Parathyroid adenoma (tissue), 2 donors: Measurements from ENCODE around the gene MCL1.
"Not testable (repeated sequence)": the region's sequence is repeated elsewhere in the genome, so short reads cannot be mapped to it uniquely, and the experiment has no call there.

Experiments used
- H2AFZ ChIP-seq: fragments of 300-600 bp; sonication (generic); one replicate; pipeline ENCODE4 v1.7.0; 2017; ENCODE audit warnings: antibody characterized with exemption, mild to moderate bottlenecking
- H3K27ac ChIP-seq: fragments of 300-600 bp; sonication (generic); one replicate; pipeline ENCODE4 v1.7.0; 2017
- H3K27me3 ChIP-seq: fragments of 300-600 bp; sonication (generic); one replicate; pipeline ENCODE4 v1.7.0; 2017; ENCODE audit warnings: low read length; ENCODE audit not compliant: control insufficient read depth, insufficient read depth
- H3K36me3 ChIP-seq: fragments of 300-600 bp; sonication (generic); one replicate; pipeline ENCODE4 v1.7.0; 2017; ENCODE audit warnings: low read length; ENCODE audit not compliant: control insufficient read depth, insufficient read depth
- H3K4me1 ChIP-seq: fragments of 300-600 bp; sonication (generic); one replicate; pipeline ENCODE4 v1.7.0; 2017; ENCODE audit warnings: control low read depth
- H3K4me2 ChIP-seq: fragments of 300-600 bp; sonication (generic); one replicate; pipeline ENCODE4 v1.7.0; 2017; ENCODE audit warnings: low read length
- H3K4me3 ChIP-seq: fragments of 300-600 bp; sonication (generic); one replicate; pipeline ENCODE4 v1.7.0; 2017; ENCODE audit warnings: low read depth, low read length
- H3K79me2 ChIP-seq: fragments of 300-600 bp; sonication (generic); one replicate; pipeline ENCODE4 v1.7.0; 2017; ENCODE audit warnings: control low read depth
- H3K9ac ChIP-seq: fragments of 300-600 bp; sonication (generic); one replicate; pipeline ENCODE4 v1.7.0; 2017; ENCODE audit warnings: mild to moderate bottlenecking
- H3K9me3 ChIP-seq: fragments of 300-600 bp; sonication (generic); one replicate; pipeline ENCODE4 v1.7.0; 2017; ENCODE audit warnings: low read length; ENCODE audit not compliant: control insufficient read depth
- TF ChIP-seq, protein P1 (sequence below): fragments of 300-600 bp; sonication (generic); IDR thresholded peaks from one replicate; pipeline ENCODE4 v1.7.0; 2017; ENCODE audit warnings: antibody characterized with exemption, mild to moderate bottlenecking
- donor health status: primary hyperparathyroidism.

Gene MCL1

GRCh38 chr1:150576367-150576711, 3.1 kb downstream of the MCL1 start:
- Histone ChIP-seq H3K4me2 (peak overlapping the region; percentile 64), H3K36me3 (no peaks in the 10 kb centered on the region), H2AFZ (no peak overlapping the region), H3K27ac (peak overlapping the region; percentile 97), H3K79me2 (peaks cover 38% of the 10 kb centered on the region), H3K9me3 (no peaks in the 10 kb centered on the region), H3K4me1 (peaks cover 15% of the 10 kb centered on the region), H3K4me3 (peak overlapping the region; percentile 99), H3K27me3 (no peaks in the 10 kb centered on the region), H3K9ac (no peak overlapping the region)
- TF ChIP-seq, protein P1, sequence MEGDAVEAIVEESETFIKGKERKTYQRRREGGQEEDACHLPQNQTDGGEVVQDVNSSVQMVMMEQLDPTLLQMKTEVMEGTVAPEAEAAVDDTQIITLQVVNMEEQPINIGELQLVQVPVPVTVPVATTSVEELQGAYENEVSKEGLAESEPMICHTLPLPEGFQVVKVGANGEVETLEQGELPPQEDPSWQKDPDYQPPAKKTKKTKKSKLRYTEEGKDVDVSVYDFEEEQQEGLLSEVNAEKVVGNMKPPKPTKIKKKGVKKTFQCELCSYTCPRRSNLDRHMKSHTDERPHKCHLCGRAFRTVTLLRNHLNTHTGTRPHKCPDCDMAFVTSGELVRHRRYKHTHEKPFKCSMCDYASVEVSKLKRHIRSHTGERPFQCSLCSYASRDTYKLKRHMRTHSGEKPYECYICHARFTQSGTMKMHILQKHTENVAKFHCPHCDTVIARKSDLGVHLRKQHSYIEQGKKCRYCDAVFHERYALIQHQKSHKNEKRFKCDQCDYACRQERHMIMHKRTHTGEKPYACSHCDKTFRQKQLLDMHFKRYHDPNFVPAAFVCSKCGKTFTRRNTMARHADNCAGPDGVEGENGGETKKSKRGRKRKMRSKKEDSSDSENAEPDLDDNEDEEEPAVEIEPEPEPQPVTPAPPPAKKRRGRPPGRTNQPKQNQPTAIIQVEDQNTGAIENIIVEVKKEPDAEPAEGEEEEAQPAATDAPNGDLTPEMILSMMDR, result no peak

- Histone ChIP-seq H3K4me3 (peak overlapping the region; percentile 99), H3K79me2 (peaks cover 38% of the 10 kb centered on the region), H3K27me3 (no peaks in the 10 kb centered on the region), H3K36me3 (no peaks in the 10 kb centered on the region), H3K9ac (no peak overlapping the region), H3K4me1 (peaks cover 15% of the 10 kb centered on the region), H2AFZ (no peak overlapping the region), H3K4me2 (peak overlapping the region; percentile 64), H3K9me3 (no peaks in the 10 kb centered on the region), H3K27ac (peak overlapping the region; percentile 3)
- TF ChIP-seq, protein P1, result no peak
Measured at GRCh38 chr1:150575518-150576366, 3.7 kb downstream of the MCL1 start.

DNA sequence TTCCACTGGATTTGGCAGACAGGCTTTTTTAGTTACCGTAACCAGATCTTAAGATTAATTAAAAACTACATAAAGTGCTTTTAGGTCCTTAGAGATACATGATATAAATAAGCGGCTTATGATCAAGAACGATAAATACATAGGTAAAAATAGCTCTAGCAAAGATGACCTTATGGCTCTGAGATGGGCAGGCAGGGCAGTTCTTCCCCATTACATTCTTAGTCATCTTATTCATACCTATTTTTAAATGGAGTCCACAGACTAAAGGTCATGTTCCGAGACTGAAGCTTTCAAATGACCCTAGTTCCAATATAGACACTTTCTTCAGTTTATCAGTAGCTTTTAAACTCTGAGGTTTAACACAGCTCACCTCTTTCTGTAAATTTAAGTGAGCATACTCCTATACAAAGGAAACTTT, 4.3 kb downstream of the MCL1 start:
- no peaks in the 10 kb centered on the region for H3K36me3 ChIP-seq
- H3K9me3 ChIP-seq, result no peaks in the 10 kb centered on the region
- TF ChIP-seq, protein P1, result no peak
- H2AFZ ChIP-seq, result no peak overlapping the region
- peak overlapping the region; percentile 3 for H3K27ac ChIP-seq
- H3K79me2 ChIP-seq, result peaks cover 38% of the 10 kb centered on the region
- H3K27me3 ChIP-seq, result no peaks in the 10 kb centered on the region
- H3K9ac ChIP-seq, result no peak overlapping the region
- peak overlapping the region; percentile 99 for H3K4me3 ChIP-seq
- peaks cover 13% of the 10 kb centered on the region for H3K4me1 ChIP-seq
- H3K4me2 ChIP-seq, result peak overlapping the region; percentile 64

DNA sequence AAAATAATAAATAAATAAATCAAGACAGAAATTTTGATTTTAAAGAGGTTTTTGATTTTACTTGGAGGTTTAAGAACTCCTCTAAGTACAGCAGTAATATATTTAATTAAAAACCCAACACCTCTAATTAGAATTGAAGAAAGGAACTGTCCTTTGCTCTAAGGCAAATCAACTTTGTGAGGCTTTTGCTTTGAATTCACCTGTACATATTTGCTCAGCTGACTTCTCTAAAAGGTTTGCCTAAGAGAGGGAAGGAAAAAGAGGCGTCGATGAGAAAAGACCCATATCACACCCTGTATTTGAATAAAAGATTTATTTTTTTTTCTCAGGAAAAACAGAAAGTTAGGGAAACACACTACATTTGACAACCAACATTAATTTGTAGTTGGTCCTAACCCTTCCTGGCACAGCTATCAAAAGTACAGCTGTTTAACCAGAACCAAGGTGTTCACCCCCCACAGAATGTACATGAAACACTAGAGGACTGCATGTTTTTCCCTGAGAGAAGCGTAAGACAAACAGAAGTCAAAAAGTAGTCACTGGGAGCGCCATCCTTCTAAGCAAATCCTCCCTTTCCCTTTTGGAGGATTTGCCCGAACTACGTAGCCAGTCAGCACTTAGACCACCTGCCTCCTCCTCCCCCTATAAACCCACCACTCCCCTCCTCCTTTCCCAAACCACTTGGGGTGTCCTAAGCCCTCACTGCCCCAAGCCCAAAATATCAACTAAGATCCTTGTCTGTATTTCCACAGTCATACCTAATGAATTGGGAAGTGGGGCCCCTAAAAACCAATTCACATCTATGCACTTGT, 4.9 kb downstream of the MCL1 start:
- H3K9me3 ChIP-seq, result no peaks in the 10 kb centered on the region
- peaks cover 10% of the 10 kb centered on the region for H3K4me1 ChIP-seq
- no peak overlapping the region for H3K9ac ChIP-seq

DNA sequence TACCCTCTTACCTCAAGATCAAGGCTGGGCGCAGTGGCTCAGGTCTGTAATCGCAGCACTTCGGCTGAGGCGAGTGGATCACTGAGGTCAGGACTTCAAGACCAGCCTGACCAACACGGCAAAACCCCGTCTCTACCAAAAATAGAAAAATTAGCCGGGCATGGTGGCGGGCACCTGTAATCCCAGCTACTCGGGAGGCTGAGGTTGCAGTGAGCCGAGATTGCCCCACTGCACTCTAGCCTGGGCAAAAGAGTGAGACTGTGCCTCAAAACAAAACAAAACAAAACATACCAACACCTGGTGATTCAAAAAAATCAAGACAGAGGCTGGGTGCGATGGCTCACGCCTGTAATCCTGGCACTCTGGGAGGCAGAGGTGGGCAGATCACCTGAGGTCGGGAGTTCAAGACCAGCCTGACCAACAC, 5.8 kb downstream of the MCL1 start:
- not testable (repeated sequence) for H3K9ac ChIP-seq, H3K4me3 ChIP-seq, H3K27ac ChIP-seq, H3K4me2 ChIP-seq, H3K27me3 ChIP-seq, H3K36me3 ChIP-seq, H3K9me3 ChIP-seq, H2AFZ ChIP-seq
- peaks cover 13% of the 10 kb centered on the region for H3K4me1 ChIP-seq
- peaks cover 34% of the 10 kb centered on the region for H3K79me2 ChIP-seq

More for the DNA sequence above, 4.9 kb downstream of the MCL1 start:
- Histone ChIP-seq H3K4me2 (peak overlapping the region; percentile 64), H3K4me3 (peak overlapping the region; percentile 99), H3K27me3 (no peaks in the 10 kb centered on the region), H3K27ac (no peak overlapping the region), H3K36me3 (no peaks in the 10 kb centered on the region), H3K79me2 (peaks cover 38% of the 10 kb centered on the region), H2AFZ (no peak overlapping the region)
- TF ChIP-seq, protein P1, result no peak
